Renal cortex interstitium (tissue), 15 donors: Measurements from ENCODE around the gene ZBTB40. TPM values are rescaled to one million over a fixed set of nuclear protein-coding genes. Genes with fewer than 3 reads are reported as not detected.
A peak's percentile ranks its signal among the peaks of the same experiment; 100 is the strongest.

Experiments
- DNase-seq, 11 donors: peaks; one replicate each; pipeline ENCODE4 v3.0.0-alpha.2; 2013; ENCODE audit warnings: low read depth in 9 of 11, low spot score in 4 of 11; ENCODE audit errors: extremely low read depth in 1 of 11
- long read RNA-seq, 16 experiments: transcript quantifications; one replicate each; lab custom pipeline, GENCODE V29; 2026
- polyA plus RNA-seq, 3 donors: library from polyadenylated mRNA; unstranded; fragments of 120-200 nt; gene quantifications; one replicate each; pipeline ENCODE4 v1.2.1, GENCODE V29; 2013; ENCODE audit not compliant: insufficient read length in 3 of 3

ZBTB40 gene
- 10 to 100 TPM; 18.7 to 19.8 (median 19.6) TPM for polyA plus RNA-seq
- long read RNA-seq, donor 1: 0 reads
- long read RNA-seq, donor 2, partial matches to known transcripts: 5 of 5 reads
- long read RNA-seq, donor 2, other reads (novel, unspliced or antisense): 0 of 5 reads
- long read RNA-seq, donor 3: 0 reads
- long read RNA-seq, donor 4, full-length matches to known transcripts: 2 of 2 reads
- long read RNA-seq, donor 4, partial matches to known transcripts: 0 of 2 reads
- long read RNA-seq, donor 4, other reads (novel, unspliced or antisense): 0 of 2 reads
- long read RNA-seq, donor 5: 0 reads
- long read RNA-seq, donor 6, full-length matches to known transcripts: 1 of 1 reads
- long read RNA-seq, donor 6, partial matches to known transcripts: 0 of 1 reads
- long read RNA-seq, donor 6, other reads (novel, unspliced or antisense): 0 of 1 reads
- long read RNA-seq, donor 7: 0 reads
- long read RNA-seq, donor 8: 0 reads
- long read RNA-seq, donor 9: 0 reads
- long read RNA-seq, donor 10, full-length matches to known transcripts: 1 of 7 reads
- long read RNA-seq, donor 10, partial matches to known transcripts: 6 of 7 reads
- long read RNA-seq, donor 10, other reads (novel, unspliced or antisense): 0 of 7 reads
- long read RNA-seq, donor 11: 0 reads
- long read RNA-seq, donor 12: 0 reads
- long read RNA-seq, donor 13, full-length matches to known transcripts: 1 of 7 reads
- long read RNA-seq, donor 13, partial matches to known transcripts: 6 of 7 reads
- long read RNA-seq, donor 13, other reads (novel, unspliced or antisense): 0 of 7 reads
- long read RNA-seq, donor 14: 0 reads
- long read RNA-seq, donor 15: 0 reads
- long read RNA-seq, donor 16, full-length matches to known transcripts: 3 of 10 reads
- long read RNA-seq, donor 16, partial matches to known transcripts: 7 of 10 reads
- long read RNA-seq, donor 16, other reads (novel, unspliced or antisense): 0 of 10 reads

GRCh38 chr1:22451702-22452480 lies at the start of gene ZBTB40:
Gene ZBTB40 (plus strand): TSS chr1:22451851. CDS start chr1:22489949, 38,098 bp downstream.
- peak; percentile 87 to 98 (median 97) for DNase-seq

DNA sequence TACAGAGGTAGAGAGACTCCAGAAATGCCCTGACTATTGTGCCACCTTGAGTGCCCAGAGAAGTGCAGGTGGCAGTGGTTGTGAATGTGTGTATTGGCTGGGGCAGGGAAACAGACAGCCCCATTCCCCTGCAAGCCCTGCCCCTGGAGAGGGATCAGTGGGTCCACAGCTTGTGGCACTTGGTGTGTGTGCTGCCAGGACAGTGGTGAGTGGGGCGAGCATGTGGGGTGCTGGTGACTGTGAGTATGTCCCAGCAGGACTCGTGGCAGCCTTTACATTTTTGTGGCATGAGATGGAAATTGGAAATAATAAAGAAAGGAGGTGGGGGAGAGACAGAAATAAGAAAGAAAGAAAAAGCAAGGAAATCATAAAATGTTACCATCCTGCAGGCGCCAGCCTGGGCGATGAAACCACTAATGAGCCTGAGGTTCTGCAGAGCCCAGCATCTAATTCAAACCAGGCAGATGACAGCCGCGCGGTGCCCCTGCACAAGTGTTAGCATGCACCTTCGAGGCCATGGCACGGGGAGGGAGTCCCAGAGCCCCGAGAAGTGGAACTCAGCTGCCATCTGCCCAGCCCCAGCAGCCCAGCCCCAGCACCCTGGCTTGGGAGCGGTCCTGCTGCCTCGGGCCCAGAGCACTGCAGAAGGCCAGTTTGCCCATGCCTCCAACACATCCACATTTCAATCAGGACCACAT lies 49.1 kb upstream of the ZBTB40 start:
- DNase-seq: no peak

- DNase-seq: no peak
Measured at GRCh38 chr1:22404486-22404885, 47.2 kb upstream of the ZBTB40 start.

DNA sequence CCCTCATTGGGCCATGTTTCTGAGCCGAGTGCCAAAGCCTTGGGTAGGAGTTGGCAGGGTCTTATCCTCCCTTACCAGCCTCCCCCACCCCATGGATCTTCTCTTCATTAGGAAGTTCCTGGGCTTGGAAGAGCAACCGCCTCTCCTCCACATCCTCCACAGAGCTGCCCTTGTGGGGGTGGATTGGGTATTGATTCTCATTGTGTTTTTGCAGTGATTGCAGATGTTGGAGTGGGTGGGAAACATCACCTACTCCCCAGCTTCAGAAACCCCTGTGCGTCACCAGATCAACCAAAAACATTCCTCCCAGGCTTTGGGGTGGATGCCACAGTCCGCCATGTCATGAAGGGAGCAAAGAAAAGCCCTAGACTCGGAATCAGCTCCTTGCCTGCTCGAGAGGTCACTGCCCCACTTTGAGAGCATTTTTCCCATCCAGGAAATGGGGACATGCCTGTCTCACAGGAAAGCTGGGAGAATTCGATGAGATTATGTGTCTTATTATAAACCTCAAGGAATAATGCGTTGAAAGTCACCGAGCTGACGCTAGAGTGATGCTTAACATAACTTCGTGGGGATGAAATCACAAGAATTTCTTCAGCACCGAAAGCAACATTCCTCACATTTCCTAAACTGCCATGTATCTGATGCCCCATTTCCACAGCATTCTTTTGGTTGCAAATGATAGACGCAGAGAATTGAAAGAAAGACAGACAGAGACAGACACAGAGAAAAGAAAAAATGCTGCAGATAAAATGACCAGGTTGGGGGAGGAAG lies 44.7 kb upstream of the ZBTB40 start:
- DNase-seq: no peak

GRCh38 chr1:22408230-22408629 lies 43.4 kb upstream of the ZBTB40 start:
- DNase-seq: no peak

DNA sequence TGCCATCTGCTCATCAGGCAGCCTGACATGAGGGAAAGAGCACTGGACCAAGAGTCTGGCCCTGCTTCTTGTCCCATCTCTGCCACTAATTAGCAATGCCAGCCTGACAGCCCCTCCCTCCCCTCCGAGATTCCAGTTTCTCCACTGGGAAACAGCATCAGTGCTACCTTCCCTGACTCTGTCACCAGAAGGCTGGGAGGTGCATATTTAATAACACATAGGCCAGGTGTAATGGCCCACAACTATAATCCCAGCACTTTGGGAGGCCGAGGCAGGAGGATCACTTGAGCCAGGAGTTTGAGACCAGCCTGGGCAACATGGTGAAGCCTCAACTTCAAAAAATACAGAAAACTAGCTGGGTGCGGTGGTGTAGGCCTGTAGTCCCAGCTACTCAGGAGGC lies 41.2 kb upstream of the ZBTB40 start:
- DNase-seq: no peak

- DNase-seq: no peak
Measured at GRCh38 chr1:22410928-22411495, 40.6 kb upstream of the ZBTB40 start.

DNA sequence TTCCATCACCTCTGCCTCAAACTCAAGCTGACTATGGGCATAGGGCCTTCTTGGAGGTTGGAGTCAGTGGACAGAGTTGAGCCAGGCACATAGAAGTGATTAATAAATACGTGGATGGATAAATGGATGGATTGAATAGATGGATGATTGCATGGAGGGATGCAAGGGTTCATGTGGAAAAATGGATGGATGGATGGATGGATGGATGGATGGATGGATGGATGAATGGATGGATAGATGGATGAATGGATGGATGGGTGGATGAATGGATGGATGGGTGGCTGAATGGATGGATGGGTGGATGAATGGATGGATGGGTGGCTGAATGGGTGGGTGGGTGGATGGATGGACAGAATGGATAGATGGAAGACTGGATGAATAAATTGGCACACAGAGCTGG lies 40.1 kb upstream of the ZBTB40 start:
- no peak for DNase-seq

GRCh38 chr1:22412932-22413727 lies 38.5 kb upstream of the ZBTB40 start:
- DNase-seq: no peak

- no peak for DNase-seq
Measured at GRCh38 chr1:22413799-22414198, 37.9 kb upstream of the ZBTB40 start.

GRCh38 chr1:22414244-22414751 lies 37.4 kb upstream of the ZBTB40 start:
- peak in 4 of 11 donors; percentile 34 to 66 (median 58) for DNase-seq

- DNase-seq: no peak
Measured at GRCh38 chr1:22415489-22415888, 36.2 kb upstream of the ZBTB40 start.

- DNase-seq: peak in 10 of 11 donors; percentile 68 to 80 (median 77)
Measured at GRCh38 chr1:22416555-22417454, 34.8 kb upstream of the ZBTB40 start.

DNA sequence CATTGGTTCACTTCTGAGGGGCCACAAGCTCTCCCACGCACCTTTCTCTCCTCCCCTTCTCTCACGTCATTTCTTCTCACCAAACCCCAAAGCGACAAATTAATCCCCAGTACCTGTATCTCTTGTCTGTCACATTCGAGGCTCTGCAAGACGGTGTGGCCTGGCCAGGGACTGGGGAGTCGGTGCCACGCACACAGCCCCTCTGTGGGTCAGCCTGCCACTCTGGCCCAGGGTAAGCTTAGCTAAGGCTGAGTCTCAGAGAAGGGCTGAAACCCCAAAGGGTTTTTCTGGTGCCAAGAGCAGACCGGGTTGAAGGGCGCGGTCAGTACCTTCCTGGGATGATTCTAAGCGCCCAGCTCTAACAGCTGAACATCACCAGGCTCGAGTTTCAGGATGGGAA lies 34.2 kb upstream of the ZBTB40 start:
- no peak for DNase-seq

GRCh38 chr1:22418312-22418711 lies 33.3 kb upstream of the ZBTB40 start:
- no peak for DNase-seq
